ENCODE measurements around the gene CSH2. TPM values are rescaled to one million over a fixed set of nuclear protein-coding genes. Genes with fewer than 3 reads are reported as not detected.

Gene CSH2
- total and polyA plus RNA-seq, 2 of the 13 experiments (the other 11 are each of a cell fraction or from before 2014, with no cell fraction given), result not detected

- TF ChIP-seq AHDC1 (CRISPR knock-in tag; IDR thresholded peaks at IDR 0.05; ENCODE audit: borderline replicate concordance), result no peak
- TF ChIP-seq PRDM15 (CRISPR knock-in tag; IDR thresholded peaks at IDR 0.05), result peak; percentile 60; the same call in 1 of the 2 replicates
- TF ChIP-seq SNAI1 (CRISPR knock-in tag; IDR thresholded peaks at IDR 0.05; ENCODE audit: borderline replicate concordance), result no peak
- no peak for TF ChIP-seq ZNF816 (CRISPR knock-in tag; IDR thresholded peaks at IDR 0.05; ENCODE audit: borderline replicate concordance)
- no peak for TF ChIP-seq ZNF773 (CRISPR knock-in tag; IDR thresholded peaks at IDR 0.05; ENCODE audit: borderline replicate concordance)
- no peak for TF ChIP-seq DPF2 (CRISPR knock-in tag; IDR thresholded peaks at IDR 0.05; ENCODE audit: borderline replicate concordance, low read depth)
- TF ChIP-seq ZNF382 (CRISPR knock-in tag; IDR thresholded peaks at IDR 0.05; ENCODE audit: borderline replicate concordance), result no peak
- TF ChIP-seq THAP11 (CRISPR knock-in tag; IDR thresholded peaks at IDR 0.05), result peak; percentile 36
- TF ChIP-seq ONECUT2 (CRISPR knock-in tag; IDR thresholded peaks at IDR 0.05), result no peak
- TF ChIP-seq ZNF224 (CRISPR knock-in tag; IDR thresholded peaks at IDR 0.05), result no peak
- TF ChIP-seq HMG20B (CRISPR knock-in tag; conservative IDR thresholded peaks at IDR 0.05), result no peak
- peak; percentile 66; the same call in 1 of the 2 replicates for TF ChIP-seq ZNF362 (CRISPR knock-in tag; IDR thresholded peaks at IDR 0.05; ENCODE audit: borderline replicate concordance)
- 0 out of 2 replicates have a peak, but pooled peaks have one; percentile 16 for TF ChIP-seq MED1 (CRISPR knock-in tag; IDR thresholded peaks at IDR 0.05)
- TF ChIP-seq NFIB (CRISPR knock-in tag; IDR thresholded peaks at IDR 0.05; ENCODE audit: borderline replicate concordance), result no peak; the same call in 1 of the 2 replicates
- TF ChIP-seq ZNF841 (CRISPR knock-in tag; IDR thresholded peaks at IDR 0.05; ENCODE audit: borderline replicate concordance), result no peak
- no peak for TF ChIP-seq GTF3A (CRISPR knock-in tag; conservative IDR thresholded peaks at IDR 0.05)
- TF ChIP-seq KDM3A (CRISPR knock-in tag; IDR thresholded peaks at IDR 0.05; ENCODE audit: low read depth), result no peak
- TF ChIP-seq ZBTB25 (CRISPR knock-in tag; IDR thresholded peaks at IDR 0.05), result peak; percentile 35; the same call in 1 of the 2 replicates
These were observed 38.9 kb downstream of the CSH2 start (continued) for GRCh38 chr17:63834431-63835166.
